ENCODE measurements around the gene MCU.
"Not testable (repeated sequence)": the region's sequence is repeated elsewhere in the genome, so short reads cannot be mapped to it uniquely, and the experiment has no call there.

MCU gene

GRCh38 chr10:72735288-72735936 is 43.5 kb downstream of the MCU start:
- H3K4me3 ChIP-seq (ENCODE audit: low read depth, low read length): no peak overlapping the region
- no peak for TF ChIP-seq POLR2A (IDR thresholded peaks at IDR 0.05; ENCODE audit: extremely low read depth, insufficient read length)
- TF ChIP-seq, protein P1, sequence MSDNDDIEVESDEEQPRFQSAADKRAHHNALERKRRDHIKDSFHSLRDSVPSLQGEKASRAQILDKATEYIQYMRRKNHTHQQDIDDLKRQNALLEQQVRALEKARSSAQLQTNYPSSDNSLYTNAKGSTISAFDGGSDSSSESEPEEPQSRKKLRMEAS (IDR thresholded peaks at IDR 0.05; ENCODE audit: low read depth, low read length): no peak
- TF ChIP-seq MYC (IDR thresholded peaks at IDR 0.05; ENCODE audit: low read depth, low read length): no peak
- TF ChIP-seq CTCF (IDR thresholded peaks at IDR 0.05; ENCODE audit: low read depth, low read length): no peak
- no peak for DNase-seq (ENCODE audit: low read depth)

- H3K4me3 ChIP-seq (ENCODE audit: low read depth, low read length): no peak overlapping the region
- no peak for TF ChIP-seq POLR2A (IDR thresholded peaks at IDR 0.05; ENCODE audit: extremely low read depth, insufficient read length)
- no peak for TF ChIP-seq MYC (IDR thresholded peaks at IDR 0.05; ENCODE audit: low read depth, low read length)
- peak; percentile 15 for DNase-seq (ENCODE audit: low read depth)
Measured at GRCh38 chr10:72736176-72736827, 44.4 kb downstream of the MCU start.

- DNase-seq (ENCODE audit: low read depth): no peak
- H3K4me3 ChIP-seq (ENCODE audit: low read depth, low read length): no peak overlapping the region
- TF ChIP-seq, protein P1 (IDR thresholded peaks at IDR 0.05; ENCODE audit: low read depth, low read length): no peak
- TF ChIP-seq POLR2A (IDR thresholded peaks at IDR 0.05; ENCODE audit: extremely low read depth, insufficient read length): no peak
- TF ChIP-seq CTCF (IDR thresholded peaks at IDR 0.05; ENCODE audit: low read depth, low read length): no peak
- TF ChIP-seq MYC (IDR thresholded peaks at IDR 0.05; ENCODE audit: low read depth, low read length): no peak
Measured at GRCh38 chr10:72736828-72737220, 44.9 kb downstream of the MCU start.

DNA sequence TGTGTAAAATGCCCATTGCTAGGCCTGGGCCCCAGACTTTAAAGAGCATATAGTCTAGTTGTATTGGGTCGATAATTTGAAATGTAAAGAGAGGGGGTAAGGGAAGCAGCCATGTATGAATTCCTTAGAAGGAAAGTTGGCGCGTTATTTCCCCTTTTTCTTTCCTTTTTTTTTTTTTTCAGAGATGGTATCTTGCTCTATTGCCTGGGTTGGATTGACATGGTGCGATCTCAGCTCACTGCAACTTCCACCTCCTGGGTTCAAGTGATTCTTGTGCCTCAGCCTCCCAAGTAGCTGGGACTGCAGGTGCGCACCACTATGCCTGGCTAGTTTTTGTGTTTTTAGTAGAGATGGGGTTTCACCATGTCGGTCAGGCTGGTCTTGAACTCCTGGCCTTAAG is 45.4 kb downstream of the MCU start:
- not testable (repeated sequence) for DNase-seq (ENCODE audit: low read depth); H3K4me3 ChIP-seq (ENCODE audit: low read depth, low read length)

DNA sequence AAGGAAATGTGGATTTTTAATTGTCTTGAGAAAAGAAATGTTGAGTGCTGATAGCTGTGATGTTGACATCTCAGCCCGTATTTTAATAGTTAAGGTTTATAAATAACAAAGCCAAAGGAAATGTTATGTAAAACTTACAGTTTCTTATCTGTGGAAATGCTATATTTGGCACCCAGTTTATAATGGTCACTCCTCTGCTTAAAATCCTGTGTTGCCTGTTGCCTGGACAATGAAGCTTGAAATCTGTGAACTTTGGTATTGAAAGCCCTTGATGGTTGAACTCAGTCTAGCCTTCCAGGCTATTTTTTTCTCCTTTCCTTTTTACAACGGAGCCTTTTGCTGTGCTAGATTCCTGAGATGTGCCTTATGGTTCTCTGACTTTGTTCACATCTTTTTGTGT is 46.5 kb downstream of the MCU start:
- peak; percentile 23 for DNase-seq (ENCODE audit: low read depth)
- H3K4me3 ChIP-seq (ENCODE audit: low read depth, low read length): no peak overlapping the region
- TF ChIP-seq POLR2A (IDR thresholded peaks at IDR 0.05; ENCODE audit: extremely low read depth, insufficient read length) (no peak), MYC (IDR thresholded peaks at IDR 0.05; ENCODE audit: low read depth, low read length) (no peak), CTCF (IDR thresholded peaks at IDR 0.05; ENCODE audit: low read depth, low read length) (no peak)
- TF ChIP-seq, protein P1 (IDR thresholded peaks at IDR 0.05; ENCODE audit: low read depth, low read length): no peak

GRCh38 chr10:72740528-72740927 is 48.6 kb downstream of the MCU start:
- no peak overlapping the region for H3K4me3 ChIP-seq (ENCODE audit: low read depth, low read length)
- DNase-seq (ENCODE audit: low read depth): peak; percentile 62
- no peak for TF ChIP-seq POLR2A (IDR thresholded peaks at IDR 0.05; ENCODE audit: extremely low read depth, insufficient read length)
- TF ChIP-seq, protein P1 (IDR thresholded peaks at IDR 0.05; ENCODE audit: low read depth, low read length): no peak
- no peak for TF ChIP-seq MYC (IDR thresholded peaks at IDR 0.05; ENCODE audit: low read depth, low read length)
- TF ChIP-seq CTCF (IDR thresholded peaks at IDR 0.05; ENCODE audit: low read depth, low read length): no peak

DNA sequence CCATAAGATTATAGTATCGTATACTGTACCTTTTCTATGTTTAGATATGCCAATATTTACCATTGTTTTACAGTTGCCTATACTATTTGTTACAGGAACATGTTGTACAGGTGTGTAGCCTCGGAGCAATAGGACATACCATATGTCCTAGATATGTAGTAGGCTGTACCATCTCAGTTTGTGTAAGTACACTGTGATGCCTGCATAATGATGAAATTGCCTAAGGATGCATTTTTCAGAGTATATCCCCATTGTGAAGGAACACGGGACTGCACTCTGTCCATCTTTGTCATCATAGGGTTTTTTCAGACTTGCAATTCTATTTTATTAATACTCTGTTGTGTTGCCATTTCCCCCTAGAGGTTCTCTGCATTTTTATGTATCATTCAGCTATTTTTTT is 50.1 kb downstream of the MCU start:
- no peak overlapping the region for H3K4me3 ChIP-seq (ENCODE audit: low read depth, low read length)
- no peak for DNase-seq (ENCODE audit: low read depth)
- TF ChIP-seq CTCF (IDR thresholded peaks at IDR 0.05; ENCODE audit: low read depth, low read length): no peak
- no peak for TF ChIP-seq POLR2A (IDR thresholded peaks at IDR 0.05; ENCODE audit: extremely low read depth, insufficient read length)
- TF ChIP-seq MYC (IDR thresholded peaks at IDR 0.05; ENCODE audit: low read depth, low read length): no peak
- TF ChIP-seq, protein P1 (IDR thresholded peaks at IDR 0.05; ENCODE audit: low read depth, low read length): no peak
